HG03342 (cell line): Measurements from ENCODE around the gene EGLN2.
"Not testable (repeated sequence)": the region's sequence is repeated elsewhere in the genome, so short reads cannot be mapped to it uniquely, and the experiment has no call there.

ENCODE experiments used
- ATAC-seq: cut with Tn5 transposase; IDR thresholded peaks from one replicate; pipeline ENCODE4 v1.9.1; 2021; ENCODE audit warnings: mild to moderate bottlenecking, moderate library complexity; ENCODE audit not compliant: unreplicated experiment

The EGLN2 gene

GRCh38 chr19:40842012-40842411 lies 43.0 kb downstream of the EGLN2 start:
- ATAC-seq = not testable (repeated sequence)

- ATAC-seq = not testable (repeated sequence)
Measured at GRCh38 chr19:40842997-40843652, 44.1 kb downstream of the EGLN2 start.

- ATAC-seq = not testable (repeated sequence)
Measured at GRCh38 chr19:40843653-40844052, 44.7 kb downstream of the EGLN2 start.

GRCh38 chr19:40846722-40847121 lies 47.7 kb downstream of the EGLN2 start:
- not testable (repeated sequence) for ATAC-seq

DNA sequence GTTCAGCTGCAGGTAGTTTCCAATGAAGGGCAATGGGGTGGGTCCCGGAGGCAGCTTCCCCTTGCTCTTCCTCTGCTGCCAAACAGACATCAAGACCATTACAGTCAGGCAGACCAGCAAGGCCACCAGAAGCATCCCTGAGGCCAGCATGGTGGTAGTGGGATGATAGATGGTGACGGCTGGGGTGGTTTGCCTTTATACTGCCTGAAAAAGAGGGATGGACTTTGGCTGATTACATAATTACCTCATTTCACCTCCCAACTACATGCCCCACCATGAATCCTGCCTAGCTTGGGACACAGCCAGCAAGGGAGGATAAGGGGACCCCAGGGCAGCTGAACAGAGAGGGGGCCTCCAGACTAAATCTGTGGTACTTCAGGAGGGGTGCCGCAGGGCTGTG lies 51.3 kb downstream of the EGLN2 start, which contains the start of gene CYP2A6:
Gene CYP2A6 (minus strand): TSS at position 171 of the 400 bp plus-strand sequence. CDS start 21 bp downstream, at position 150.
- ATAC-seq = not testable (repeated sequence)

GRCh38 chr19:40852467-40853152 lies 53.6 kb downstream of the EGLN2 start:
- not testable (repeated sequence) for ATAC-seq
